GM12864 (cell line): ENCODE measurements around the gene GPRIN1.
"Not testable (repeated sequence)": the region's sequence is repeated elsewhere in the genome, so short reads cannot be mapped to it uniquely, and the experiment has no call there.

ENCODE experiments used
- DNase-seq: peaks from one replicate; pipeline ENCODE4 v3.0.0-alpha.2; 2011; ENCODE audit warnings: low read depth
- H3K4me3 ChIP-seq: 2 replicates; pipeline ENCODE4 v1.5.1; 2011; ENCODE audit warnings: mild to moderate bottlenecking, low read depth, low read length, control low read depth
- CTCF ChIP-seq: IDR thresholded peaks from 2 replicates; pipeline ENCODE4 v1.5.1; 2011; ENCODE audit warnings: low read depth, mild to moderate bottlenecking, moderate library complexity, low read length, control low read depth, inconsistent platforms; ENCODE audit errors: missing control alignments

The GPRIN1 gene

GRCh38 chr5:176608937-176609723 is 826 bp downstream of the GPRIN1 start:
- no peak for TF ChIP-seq CTCF
- H3K4me3 ChIP-seq: peak overlapping the region; percentile 71
- DNase-seq: no peak

- TF ChIP-seq CTCF: no peak
- H3K4me3 ChIP-seq: no peak overlapping the region
- no peak for DNase-seq
These were observed 1.7 kb downstream of the GPRIN1 start for GRCh38 chr5:176608142-176608705.

GRCh38 chr5:176606875-176607274 is 3.1 kb downstream of the GPRIN1 start:
- no peak overlapping the region for H3K4me3 ChIP-seq
- no peak for DNase-seq
- TF ChIP-seq CTCF: no peak

GRCh38 chr5:176606032-176606431 is 3.9 kb downstream of the GPRIN1 start:
- TF ChIP-seq CTCF: no peak
- no peak for DNase-seq
- no peak overlapping the region for H3K4me3 ChIP-seq

GRCh38 chr5:176603091-176603490 is 6.9 kb downstream of the GPRIN1 start:
- H3K4me3 ChIP-seq: no peak overlapping the region
- TF ChIP-seq CTCF: no peak
- DNase-seq: no peak

- DNase-seq: no peak
- H3K4me3 ChIP-seq: no peak overlapping the region
- no peak for TF ChIP-seq CTCF
These were observed 8.0 kb downstream of the GPRIN1 start for GRCh38 chr5:176601901-176602482.

- not testable (repeated sequence) for H3K4me3 ChIP-seq, DNase-seq
These were observed 10.1 kb downstream of the GPRIN1 start for GRCh38 chr5:176599749-176600430.
